Bronchus fibroblast of lung (primary cell): ENCODE measurements around the gene PCDHGB6. TPM values are rescaled to one million over a fixed set of nuclear protein-coding genes. Genes with fewer than 3 reads are reported as not detected.

Source experiments
- total RNA-seq: library from RNA; depleted of rRNA; stranded (reverse); fragments of >200 nt; gene quantifications from 2 replicates; pipeline ENCODE4 v1.2.3, GENCODE V29; 2015

PCDHGB6 gene
- total RNA-seq: 1.3 and 2.1 TPM in 2 replicates

GRCh38 chr5:141407790-141408505, at the start of gene PCDHGB6:
TSS of gene PCDHGB6 (plus strand) at chr5:141408021. CDS start at chr5:141408203, 182 bp downstream.

GRCh38 chr5:141359790-141360426, 47.9 kb upstream of the PCDHGB6 start, which contains the start of gene PCDHGB2:
TSS of gene PCDHGB2 (plus strand) at chr5:141359994. CDS start at chr5:141360136, 142 bp downstream.

GRCh38 chr5:141363952-141364660, 43.7 kb upstream of the PCDHGB6 start, which contains the start of gene PCDHGA5:
TSS of gene PCDHGA5 (plus strand) at chr5:141364162. CDS start at chr5:141364331, 169 bp downstream.

GRCh38 chr5:141369994-141370848, 37.6 kb upstream of the PCDHGB6 start, which contains the start of gene PCDHGB3:
TSS of gene PCDHGB3 (plus strand) at chr5:141370242. CDS start at chr5:141370395, 153 bp downstream.

GRCh38 chr5:141373673-141374317, 34.0 kb upstream of the PCDHGB6 start, which contains the start of gene PCDHGA6:
TSS of gene PCDHGA6 (plus strand) at chr5:141373891. CDS start at chr5:141374084, 193 bp downstream.

GRCh38 chr5:141382469-141383294, 25.1 kb upstream of the PCDHGB6 start, which contains the start of gene PCDHGA7:
TSS of gene PCDHGA7 (plus strand) at chr5:141382742. CDS start at chr5:141382900, 158 bp downstream.

GRCh38 chr5:141387557-141388311, 20.1 kb upstream of the PCDHGB6 start, which contains the start of gene PCDHGB4:
TSS of gene PCDHGB4 (plus strand) at chr5:141387698. CDS start at chr5:141387885, 187 bp downstream.

GRCh38 chr5:141392429-141393198, 15.2 kb upstream of the PCDHGB6 start, which contains the start of gene PCDHGA8:
TSS of gene PCDHGA8 (plus strand) at chr5:141392633. CDS start at chr5:141392814, 181 bp downstream.

GRCh38 chr5:141397756-141398551, 9.9 kb upstream of the PCDHGB6 start, which contains the start of gene PCDHGB5:
TSS of gene PCDHGB5 (plus strand) at chr5:141397947. CDS start at chr5:141398128, 181 bp downstream.

GRCh38 chr5:141402553-141403243, 5.1 kb upstream of the PCDHGB6 start, which contains the start of gene PCDHGA9:
TSS of gene PCDHGA9 (plus strand) at chr5:141402778. CDS start at chr5:141402953, 175 bp downstream.

GRCh38 chr5:141412854-141413539, 5.2 kb downstream of the PCDHGB6 start, which contains the start of gene PCDHGA10:
TSS of gene PCDHGA10 (plus strand) at chr5:141412987. CDS start at chr5:141413176, 189 bp downstream.

GRCh38 chr5:141417494-141418172, 9.8 kb downstream of the PCDHGB6 start, which contains the start of gene PCDHGB7:
TSS of gene PCDHGB7 (plus strand) at chr5:141417677. CDS start at chr5:141417860, 183 bp downstream.

GRCh38 chr5:141420855-141421488, 13.2 kb downstream of the PCDHGB6 start, which contains the start of gene PCDHGA11:
TSS of gene PCDHGA11 (plus strand) at chr5:141421051. CDS start at chr5:141421228, 177 bp downstream.

GRCh38 chr5:141430332-141431113, 22.7 kb downstream of the PCDHGB6 start, which contains the start of gene PCDHGA12:
TSS of gene PCDHGA12 (plus strand) at chr5:141430507. CDS start at chr5:141430760, 253 bp downstream.

